Fibroblast of skin of abdomen (primary cell): ENCODE measurements around the gene MAGI1. TPM values are rescaled to one million over a fixed set of nuclear protein-coding genes. Genes with fewer than 3 reads are reported as not detected.
A peak's percentile ranks its signal among the peaks of the same experiment; 100 is the strongest.
"Not testable (repeated sequence)": the region's sequence is repeated elsewhere in the genome, so short reads cannot be mapped to it uniquely, and the experiment has no call there.

Experiments used
- DNase-seq: peaks from one replicate; pipeline ENCODE4 v3.0.0-alpha.2; 2013
- polyA plus RNA-seq, 2 experiments: library from polyadenylated mRNA; unstranded; fragments of 120-200 nt; gene quantifications; one replicate each; pipeline ENCODE4 v1.2.1, GENCODE V29; 2013; ENCODE audit not compliant: insufficient read length in 2 of 2

Gene MAGI1
- 16.5 TPM for polyA plus RNA-seq (2013, experiment 1 of 2; ENCODE audit: insufficient read length)
- polyA plus RNA-seq (2013, experiment 2 of 2; ENCODE audit: insufficient read length), result 15.9 TPM

- peak; percentile 97 for DNase-seq
Observed at GRCh38 chr3:66038726-66039589, at the start of gene MAGI1. TSS of gene MAGI1 (minus strand) at chr3:66038918. CDS start at chr3:66038308, 610 bp downstream.

DNA sequence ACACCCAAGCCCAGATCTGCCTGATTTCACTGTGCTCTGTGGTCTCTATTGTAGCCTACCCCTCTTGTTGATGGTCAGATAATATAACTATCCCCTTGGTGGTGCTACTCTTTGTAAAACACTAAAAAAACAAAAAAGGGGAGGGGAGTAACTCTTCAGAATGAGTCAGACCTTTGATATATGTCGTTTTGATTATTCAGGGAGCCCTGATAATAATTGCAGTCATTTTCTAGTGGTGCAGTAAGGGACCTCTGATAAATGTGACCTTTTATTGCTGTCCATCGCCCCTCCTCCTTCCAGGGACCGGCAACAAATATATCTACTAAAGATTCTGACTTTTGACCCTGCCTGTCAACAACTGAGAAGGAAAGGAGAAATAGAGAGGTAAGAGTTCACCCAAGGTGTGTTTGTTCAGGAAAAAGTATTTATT lies 45.1 kb upstream of the MAGI1 start:
- DNase-seq, result no peak

GRCh38 chr3:66083096-66083678 lies 44.5 kb upstream of the MAGI1 start:
- no peak for DNase-seq

DNA sequence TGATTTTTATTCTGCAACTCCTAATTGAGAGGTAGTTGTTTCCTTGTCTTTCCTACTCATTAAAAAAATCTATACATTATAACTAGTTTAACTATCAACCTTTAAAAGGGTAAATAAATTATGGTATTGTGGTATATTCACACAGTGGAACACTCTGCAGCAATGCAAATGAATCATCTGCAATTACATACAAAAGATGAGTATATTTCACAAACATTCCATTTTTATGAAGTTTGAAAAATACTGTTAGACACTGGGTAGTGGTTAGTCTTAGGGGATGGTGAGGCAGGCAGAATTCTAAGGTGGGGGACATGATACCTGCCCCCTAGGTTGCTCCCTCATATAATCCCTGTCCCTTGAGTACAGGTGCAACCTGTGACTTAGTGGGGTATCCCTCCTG lies 44.0 kb upstream of the MAGI1 start:
- no peak for DNase-seq

- no peak for DNase-seq
Observed at GRCh38 chr3:66080167-66080566, 41.4 kb upstream of the MAGI1 start.

DNA sequence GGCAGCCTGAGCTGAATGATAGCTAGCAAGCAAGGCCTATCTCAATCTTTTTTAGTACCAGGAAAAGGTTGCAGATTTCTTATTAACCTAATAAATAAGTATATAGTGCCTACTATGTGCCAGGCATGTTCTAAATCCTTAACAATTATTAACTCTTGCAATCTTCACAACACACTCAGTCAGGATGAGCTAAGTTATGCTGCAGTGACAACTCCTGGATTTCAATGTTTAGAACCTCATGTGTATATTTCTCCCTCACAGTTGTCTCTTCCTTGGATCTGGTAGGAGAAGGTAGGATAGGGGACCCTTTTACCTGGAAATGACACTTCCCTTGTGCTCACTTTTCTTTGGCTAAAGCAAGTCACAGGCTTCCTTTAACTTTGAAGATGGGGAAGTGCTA lies 39.3 kb upstream of the MAGI1 start:
- no peak for DNase-seq

DNA sequence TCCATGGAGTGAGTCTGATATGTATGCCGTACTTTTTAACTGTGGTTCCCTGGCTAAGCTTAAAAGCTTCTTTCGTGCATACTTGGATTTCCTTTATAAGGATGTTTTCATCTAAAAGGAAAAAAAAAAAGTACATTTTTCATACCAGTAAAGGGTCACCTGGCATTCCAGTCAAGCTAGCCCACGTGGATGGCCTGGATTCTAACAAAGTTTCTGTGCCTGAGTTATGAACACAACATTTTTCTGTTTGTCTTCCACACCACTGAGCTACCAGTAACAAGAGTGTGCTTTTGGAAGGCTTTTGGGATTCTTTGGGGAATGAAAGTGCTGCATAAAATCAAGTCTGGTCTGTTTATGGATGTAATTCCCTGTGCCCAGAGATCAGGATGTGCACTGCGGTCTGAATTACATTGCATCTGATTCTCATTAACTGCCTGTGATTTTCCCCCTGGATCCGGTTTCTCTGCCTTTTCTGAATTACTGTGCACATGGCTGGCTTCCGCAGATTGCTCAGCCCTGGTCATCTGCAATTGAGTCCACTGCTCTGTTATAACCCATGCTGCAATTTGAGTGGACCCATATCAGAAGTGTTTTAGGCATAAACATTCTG lies 38.2 kb upstream of the MAGI1 start:
- peak; percentile 90 for DNase-seq

DNA sequence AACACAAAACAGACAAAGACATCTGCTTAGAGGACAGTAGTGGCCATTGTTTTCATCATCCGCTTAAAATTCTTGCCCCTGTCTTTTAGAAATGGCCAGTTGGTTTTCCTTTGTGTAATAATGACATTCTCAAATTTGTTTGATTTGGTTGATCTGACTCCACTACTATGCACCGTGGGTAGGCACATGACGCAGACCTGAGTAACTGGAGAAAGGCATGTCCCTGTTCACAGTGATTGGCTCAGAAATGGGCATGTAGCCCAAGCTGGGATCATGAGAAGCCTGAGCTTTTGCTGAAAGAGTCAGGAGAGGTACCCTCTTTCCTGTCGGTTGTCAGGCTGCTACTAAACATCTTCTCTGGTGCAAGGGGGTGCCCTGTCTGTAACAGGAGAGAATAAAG lies 36.6 kb upstream of the MAGI1 start:
- DNase-seq, result peak; percentile 70

- DNase-seq, result no peak
Observed at GRCh38 chr3:66073464-66074141, 34.9 kb upstream of the MAGI1 start.

GRCh38 chr3:66068255-66068654 lies 29.5 kb upstream of the MAGI1 start:
- DNase-seq, result no peak

GRCh38 chr3:66066963-66067617 lies 28.4 kb upstream of the MAGI1 start:
- DNase-seq, result no peak

GRCh38 chr3:66055289-66055688 lies 16.6 kb upstream of the MAGI1 start:
- DNase-seq, result no peak

GRCh38 chr3:66053550-66054094 lies 14.9 kb upstream of the MAGI1 start:
- peak; percentile 12 for DNase-seq

GRCh38 chr3:66052721-66053549 lies 14.2 kb upstream of the MAGI1 start:
- peak; percentile 20 for DNase-seq

DNA sequence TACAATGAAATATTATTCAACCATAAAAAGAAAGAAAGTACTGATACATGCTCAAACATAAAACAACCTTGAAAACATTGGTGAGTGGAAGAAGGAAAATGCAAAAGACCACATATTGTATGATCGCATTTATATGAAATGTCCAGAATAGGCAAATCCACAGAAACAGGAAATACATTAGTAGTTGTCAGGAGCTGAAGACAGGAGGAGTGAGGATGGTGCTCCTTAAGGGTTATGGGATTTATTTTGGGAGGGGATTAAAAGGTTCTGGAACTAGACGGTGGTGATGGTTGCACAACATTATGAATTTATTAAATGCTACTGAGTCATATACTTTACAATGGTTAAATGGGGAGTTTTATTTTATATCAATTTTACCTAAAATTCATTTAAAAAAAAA lies 12.1 kb upstream of the MAGI1 start:
- peak; percentile 38 for DNase-seq

DNA sequence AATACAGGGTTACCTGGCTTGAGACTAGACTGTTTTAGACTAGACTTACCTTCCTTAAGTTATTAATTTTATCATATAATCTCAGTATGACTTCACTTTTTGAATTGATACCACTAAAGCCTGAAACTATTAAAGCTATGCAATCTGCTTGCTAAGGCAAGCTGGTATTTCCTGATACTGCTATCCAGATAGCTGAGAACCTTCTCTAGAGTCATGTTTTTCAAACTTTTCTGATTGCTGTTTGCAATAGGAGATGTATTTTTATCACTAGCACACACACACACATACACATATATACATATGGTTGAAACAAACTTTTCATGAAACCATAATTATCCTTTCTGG lies 9.3 kb upstream of the MAGI1 start:
- peak; percentile 33 for DNase-seq

- DNase-seq, result peak; percentile 96
Observed at GRCh38 chr3:66047311-66048050, 8.8 kb upstream of the MAGI1 start.

- DNase-seq, result not testable (repeated sequence)
Observed at GRCh38 chr3:66046321-66046720, 7.6 kb upstream of the MAGI1 start.

DNA sequence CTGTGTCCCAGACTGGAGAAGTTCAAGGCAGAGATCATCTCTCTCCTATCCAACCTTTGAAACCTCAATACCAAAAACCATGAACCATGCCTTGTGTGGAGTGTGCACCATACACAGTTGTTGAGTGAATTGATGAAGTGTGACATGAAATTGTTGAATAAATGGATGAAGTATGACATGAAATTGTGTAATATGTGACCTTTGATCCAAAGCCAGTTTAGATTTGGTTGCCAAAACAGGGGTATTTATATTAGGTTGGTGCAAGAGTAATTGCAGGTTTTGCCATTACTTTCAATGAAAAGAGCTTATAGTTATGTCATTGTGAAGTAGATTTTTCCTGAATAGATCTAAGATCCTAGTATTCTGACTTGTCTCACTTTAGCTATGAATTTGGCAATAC lies 3.1 kb upstream of the MAGI1 start:
- DNase-seq, result peak; percentile 17

DNA sequence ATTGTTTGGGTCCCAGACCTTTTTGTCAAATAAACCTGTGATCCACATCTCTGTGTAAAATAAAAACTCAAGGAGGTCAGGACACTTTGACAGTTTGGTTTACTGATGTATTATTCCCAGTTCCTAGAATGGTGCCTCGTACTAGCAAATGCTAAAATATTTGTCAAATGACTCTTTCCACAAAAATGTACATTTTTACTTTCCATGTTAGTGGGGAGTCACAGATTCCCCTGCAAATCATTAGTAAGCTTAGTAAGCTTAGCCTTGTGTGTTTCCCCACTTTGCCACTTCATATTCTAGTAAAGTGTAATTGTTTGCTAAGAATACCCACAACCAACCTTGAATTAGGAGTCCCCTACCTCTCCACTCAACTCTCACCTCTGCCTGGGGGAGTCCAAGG lies 2.4 kb upstream of the MAGI1 start:
- DNase-seq, result peak; percentile 84

DNA sequence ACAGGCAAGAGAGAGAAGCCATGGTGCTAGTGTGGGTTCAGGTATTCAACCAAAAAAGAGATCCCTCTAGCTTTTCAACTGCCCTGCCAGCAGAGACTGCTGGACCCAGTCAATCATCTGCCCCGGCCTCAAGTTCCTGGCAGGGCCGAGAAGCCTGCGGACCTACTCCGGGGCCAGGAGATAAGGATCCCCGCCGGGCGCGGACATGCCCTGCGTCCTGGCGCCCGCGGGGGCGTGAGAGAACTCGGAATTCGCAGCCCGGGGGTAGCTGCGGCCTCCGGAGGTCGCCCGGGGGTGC lies 821 bp upstream of the MAGI1 start:
- peak; percentile 5 for DNase-seq
